Calu3 (cell line): Measurements from ENCODE around the gene RSRP1. TPM values are rescaled to one million over a fixed set of nuclear protein-coding genes. Genes with fewer than 3 reads are reported as not detected.
"Not testable (repeated sequence)": the region's sequence is repeated elsewhere in the genome, so short reads cannot be mapped to it uniquely, and the experiment has no call there.

Experiments
- BruUV-seq: library from RNA; stranded (reverse); fragments of 400-500 nt; replicated peaks from 2 replicates; lab custom pipeline; 2021; lab: Mats Ljungman, UMichigan
- CTCF ChIA-PET: fragments of 300-600 bp; sonication (Branson Sonifier 250); formaldehyde crosslinking; loops from one replicate; lab custom pipeline; 2022; ENCODE audit warnings: antibody characterized with exemption; lab: Charles Lee
- DNase-seq: peaks from one replicate; pipeline ENCODE4 v3.0.0; 2022
- H3K27ac Mint-ChIP-seq: one replicate; pipeline ENCODE4 v1.8.0; 2022; ENCODE audit warnings: mixed read lengths; ENCODE audit not compliant: unreplicated experiment
- H3K27me3 Mint-ChIP-seq: one replicate; pipeline ENCODE4 v1.8.0; 2022; ENCODE audit warnings: mixed read lengths; ENCODE audit not compliant: unreplicated experiment
- H3K36me3 Mint-ChIP-seq: one replicate; pipeline ENCODE4 v1.8.0; 2022; ENCODE audit warnings: mild to moderate bottlenecking, moderate library complexity, mixed read lengths; ENCODE audit not compliant: insufficient read depth, unreplicated experiment
- H3K4me1 Mint-ChIP-seq: one replicate; pipeline ENCODE4 v1.8.0; 2022; ENCODE audit warnings: mild to moderate bottlenecking, low read depth, mixed read lengths; ENCODE audit not compliant: unreplicated experiment
- H3K4me3 Mint-ChIP-seq: one replicate; pipeline ENCODE4 v1.8.0; 2022; ENCODE audit warnings: mild to moderate bottlenecking, low read depth, moderate library complexity, mixed read lengths; ENCODE audit not compliant: unreplicated experiment
- H3K9me3 Mint-ChIP-seq: one replicate; pipeline ENCODE4 v1.8.0; 2022; ENCODE audit warnings: low read depth, mixed read lengths; ENCODE audit not compliant: unreplicated experiment
- intact Hi-C: fragments of 100-400 bp; cut with micrococcal nuclease; formaldehyde crosslinking; loops from one replicate; pipeline ENCODE4 v1.10.0; 2022; ENCODE audit not compliant: unreplicated experiment
- total RNA-seq: library from RNA; stranded (reverse); gene quantifications from 2 replicates; pipeline ENCODE4 v1.2.3, GENCODE V29; 2022
- TF ChIP-seq, protein P1 (sequence below): fragments of 200-600 bp; IDR thresholded peaks from one replicate; pipeline ENCODE4 v1.8.0; 2022; ENCODE audit warnings: antibody characterized with exemption; ENCODE audit not compliant: unreplicated experiment

The RSRP1 gene
- total RNA-seq, 1 experiment from 2014 or later = 56.9 TPM

DNA sequence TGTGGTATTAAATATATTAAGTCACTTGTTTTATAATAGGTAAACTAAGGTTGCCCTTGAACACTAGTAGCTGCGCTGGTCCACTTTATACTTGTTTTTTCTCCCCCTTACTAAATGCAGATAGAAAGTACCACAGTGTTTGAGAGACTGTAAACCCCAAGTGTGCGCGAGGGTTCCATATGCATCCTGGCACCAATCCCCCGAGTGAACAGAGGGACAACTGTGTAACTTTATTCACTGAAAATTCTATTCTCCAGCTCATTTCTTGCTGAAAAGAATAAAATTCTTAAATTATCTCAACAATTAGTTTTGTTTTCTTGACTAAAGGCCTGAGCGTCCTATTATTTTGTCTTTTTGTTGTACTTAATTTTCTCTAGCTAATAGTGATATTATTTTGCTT lies 1.9 kb downstream of the RSRP1 start:
- H3K36me3 Mint-ChIP-seq = peaks cover 59% of the 10 kb centered on the region
- CTCF ChIA-PET = no interaction called here

DNA sequence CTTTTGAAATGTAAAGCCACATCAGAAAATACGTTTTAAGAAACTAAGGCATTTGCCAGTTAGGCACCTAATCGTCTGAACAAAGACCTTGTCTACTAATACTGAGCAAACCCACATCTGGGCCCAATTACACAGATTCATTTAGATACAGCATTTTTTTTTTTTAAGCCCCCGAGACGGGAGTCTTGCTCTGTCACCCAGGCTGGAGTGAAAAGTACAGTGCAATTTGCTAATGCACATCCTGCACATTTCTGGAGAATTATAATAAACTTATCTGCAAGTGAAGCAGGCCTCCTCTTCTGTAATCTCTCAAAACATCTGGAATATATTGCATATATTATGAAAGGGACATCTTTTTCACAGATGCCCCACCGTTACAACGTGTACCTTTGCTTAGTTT lies 3.3 kb downstream of the RSRP1 start:
- no peak overlapping the region for H3K27ac Mint-ChIP-seq
- no peak for DNase-seq
- peaks cover 14% of the 10 kb centered on the region for H3K4me1 Mint-ChIP-seq
- no peak overlapping the region for H3K4me3 Mint-ChIP-seq
- CTCF ChIA-PET = no interaction called here
- H3K9me3 Mint-ChIP-seq = no peaks in the 10 kb centered on the region
- intact Hi-C loops = no loop called here
- TF ChIP-seq, protein P1, sequence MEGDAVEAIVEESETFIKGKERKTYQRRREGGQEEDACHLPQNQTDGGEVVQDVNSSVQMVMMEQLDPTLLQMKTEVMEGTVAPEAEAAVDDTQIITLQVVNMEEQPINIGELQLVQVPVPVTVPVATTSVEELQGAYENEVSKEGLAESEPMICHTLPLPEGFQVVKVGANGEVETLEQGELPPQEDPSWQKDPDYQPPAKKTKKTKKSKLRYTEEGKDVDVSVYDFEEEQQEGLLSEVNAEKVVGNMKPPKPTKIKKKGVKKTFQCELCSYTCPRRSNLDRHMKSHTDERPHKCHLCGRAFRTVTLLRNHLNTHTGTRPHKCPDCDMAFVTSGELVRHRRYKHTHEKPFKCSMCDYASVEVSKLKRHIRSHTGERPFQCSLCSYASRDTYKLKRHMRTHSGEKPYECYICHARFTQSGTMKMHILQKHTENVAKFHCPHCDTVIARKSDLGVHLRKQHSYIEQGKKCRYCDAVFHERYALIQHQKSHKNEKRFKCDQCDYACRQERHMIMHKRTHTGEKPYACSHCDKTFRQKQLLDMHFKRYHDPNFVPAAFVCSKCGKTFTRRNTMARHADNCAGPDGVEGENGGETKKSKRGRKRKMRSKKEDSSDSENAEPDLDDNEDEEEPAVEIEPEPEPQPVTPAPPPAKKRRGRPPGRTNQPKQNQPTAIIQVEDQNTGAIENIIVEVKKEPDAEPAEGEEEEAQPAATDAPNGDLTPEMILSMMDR = no peak
- H3K27me3 Mint-ChIP-seq = no peaks in the 10 kb centered on the region
- peaks cover 74% of the 10 kb centered on the region for H3K36me3 Mint-ChIP-seq
- BruUV-seq = no TSS peak

More for the DNA sequence above, 1.9 kb downstream of the RSRP1 start:
- intact Hi-C loops = no loop called here
- Mint-ChIP-seq H3K27ac (peak overlapping the region; percentile 39), H3K27me3 (no peaks in the 10 kb centered on the region), H3K4me1 (peaks cover under 1% of the 10 kb centered on the region), H3K9me3 (no peaks in the 10 kb centered on the region), H3K4me3 (peak overlapping the region; percentile 88)
- no peak for DNase-seq
- BruUV-seq = no TSS peak
- TF ChIP-seq, protein P1 = no peak

DNA sequence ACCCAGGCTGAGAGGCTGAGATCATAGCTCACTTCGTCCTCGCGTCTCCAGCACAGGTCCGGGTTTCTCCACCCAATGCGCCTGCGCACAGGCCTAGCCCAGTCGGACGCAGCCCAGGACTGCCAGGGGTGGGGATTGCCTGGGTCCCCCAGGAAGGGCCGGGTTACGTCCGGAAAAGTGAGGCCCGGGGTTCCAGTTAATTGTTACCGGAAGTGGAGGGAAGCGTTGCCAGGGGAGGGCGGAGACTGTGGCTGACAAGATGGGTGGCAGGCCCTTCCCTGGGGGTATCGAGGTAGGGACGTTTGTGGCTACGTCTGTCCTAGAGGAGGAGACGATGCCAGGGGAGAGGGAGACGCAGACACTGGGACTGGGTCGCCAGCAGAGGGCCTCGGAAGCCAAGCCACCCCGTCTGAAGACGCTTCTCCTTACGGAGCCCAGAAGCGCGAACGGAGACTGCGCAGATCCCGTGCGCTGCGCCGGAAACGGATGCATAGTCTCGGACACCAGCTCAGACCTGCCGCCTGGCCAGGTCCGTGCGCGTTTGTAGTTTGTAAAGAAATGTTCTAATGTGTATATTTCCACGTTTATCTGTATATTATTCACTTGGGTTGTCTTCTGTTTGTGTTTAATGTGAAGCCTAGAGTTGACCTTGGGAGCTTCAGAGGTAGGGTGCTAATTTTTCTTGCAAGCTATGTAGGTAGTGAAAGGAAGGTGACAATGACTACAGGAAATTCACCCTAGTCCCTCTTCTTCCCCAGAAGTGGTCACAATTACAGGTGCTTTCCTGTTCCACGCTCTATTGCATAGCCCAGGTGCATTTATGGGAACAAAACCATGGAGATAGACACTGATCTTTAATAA lies 7.3 kb downstream of the RSRP1 start:
- Mint-ChIP-seq H3K27me3 (no peaks in the 10 kb centered on the region), H3K4me3 (peak overlapping the region; percentile 82), H3K4me1 (peaks cover 14% of the 10 kb centered on the region), H3K9me3 (no peaks in the 10 kb centered on the region), H3K36me3 (peaks cover 42% of the 10 kb centered on the region), H3K27ac (peak overlapping the region; percentile 68)
- CTCF ChIA-PET = interaction anchor here (0.5 to 1.3 kb wide), 3 partner anchors 45 to 1250 kb away, joined by 3 read pairs; no protein-coding TSS in a partner anchor
- intact Hi-C loops = no loop called here
- TF ChIP-seq, protein P1 = no peak
- peak; percentile 86 for DNase-seq
- TSS peak; percentile 40 for BruUV-seq

DNA sequence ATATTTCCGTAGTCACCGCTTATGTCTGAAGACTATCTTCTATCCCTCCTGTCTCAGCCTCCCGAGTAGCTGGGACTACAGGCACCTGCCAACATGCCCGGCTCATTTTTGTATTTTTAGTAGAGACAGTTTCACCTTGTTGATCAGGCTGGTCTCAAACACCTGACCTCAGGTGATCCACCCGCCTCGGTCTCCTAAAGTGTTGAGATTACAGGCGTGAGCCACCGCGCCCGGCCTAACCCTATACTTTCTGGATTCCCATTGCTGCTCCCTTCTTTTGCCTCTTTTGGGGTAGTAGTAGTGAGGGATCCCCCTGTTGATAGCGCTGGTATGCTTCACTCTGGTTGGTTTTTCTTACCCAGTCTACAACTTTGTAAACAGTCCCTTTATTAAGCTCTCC lies 9.2 kb downstream of the RSRP1 start:
- intact Hi-C loops = no loop called here
- TF ChIP-seq, protein P1 = no peak
- H3K4me3 Mint-ChIP-seq = no peak overlapping the region
- CTCF ChIA-PET = no interaction called here
- H3K9me3 Mint-ChIP-seq = no peaks in the 10 kb centered on the region
- H3K27ac Mint-ChIP-seq = no peak overlapping the region
- no peaks in the 10 kb centered on the region for H3K27me3 Mint-ChIP-seq
- no TSS peak for BruUV-seq
- H3K4me1 Mint-ChIP-seq = peaks cover 14% of the 10 kb centered on the region
- peaks cover 35% of the 10 kb centered on the region for H3K36me3 Mint-ChIP-seq
- no peak for DNase-seq

DNA sequence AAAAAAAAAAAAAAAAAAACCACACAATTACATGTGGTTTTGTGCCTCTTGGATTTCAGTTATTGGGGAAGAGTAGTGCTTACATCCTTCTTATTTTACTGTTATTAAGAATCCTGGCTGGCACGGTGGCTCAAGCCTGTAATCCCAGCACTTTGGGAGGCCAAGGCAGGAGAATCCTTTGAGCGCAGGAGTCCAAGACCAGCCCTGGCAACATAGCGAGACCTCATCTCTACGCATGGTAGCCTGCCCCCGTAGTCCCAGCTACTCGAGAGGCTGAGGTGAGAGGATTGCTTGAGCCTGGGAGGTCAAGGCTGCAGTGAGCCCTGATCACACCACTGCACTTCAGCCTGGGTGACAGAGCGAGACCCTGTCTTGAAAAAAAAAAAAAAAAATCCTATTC lies 11.0 kb downstream of the RSRP1 start:
- intact Hi-C loops, H3K27ac Mint-ChIP-seq, DNase-seq, CTCF ChIA-PET, H3K9me3 Mint-ChIP-seq, H3K4me3 Mint-ChIP-seq, BruUV-seq, H3K27me3 Mint-ChIP-seq: not testable (repeated sequence)
- Mint-ChIP-seq H3K4me1 (peaks cover 20% of the 10 kb centered on the region), H3K36me3 (peaks cover 26% of the 10 kb centered on the region)

DNA sequence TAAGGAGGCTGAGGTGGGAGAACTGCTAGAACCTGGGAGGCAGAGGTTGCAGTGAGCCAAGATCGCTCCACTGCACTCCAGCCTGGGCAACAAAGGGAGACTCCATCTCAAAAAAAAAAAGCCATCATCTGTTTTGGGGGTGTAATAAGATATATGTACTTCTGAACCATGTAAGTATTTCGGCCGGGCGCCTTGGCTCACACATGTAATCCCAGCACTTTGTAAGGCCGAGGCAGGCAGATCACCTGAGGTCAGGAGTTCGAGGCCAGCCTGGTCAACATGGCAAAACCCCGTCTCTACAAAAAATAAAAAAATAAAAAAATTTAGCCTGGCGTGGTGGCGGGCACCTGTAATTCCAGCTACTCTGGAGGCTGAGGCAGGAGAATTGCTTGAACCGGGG lies 11.8 kb downstream of the RSRP1 start:
- BruUV-seq, H3K4me3 Mint-ChIP-seq, H3K9me3 Mint-ChIP-seq, intact Hi-C loops, H3K27me3 Mint-ChIP-seq, DNase-seq, H3K27ac Mint-ChIP-seq: not testable (repeated sequence)
- peaks cover 23% of the 10 kb centered on the region for H3K4me1 Mint-ChIP-seq
- CTCF ChIA-PET = interaction anchor here (0.7 kb wide), 1 partner anchor 519 kb away, joined by 3 read pairs; no protein-coding TSS in a partner anchor
- peaks cover 20% of the 10 kb centered on the region for H3K36me3 Mint-ChIP-seq
